H1 (cell line): ENCODE data around the gene PARD3.

Experiments
- CEBPB ChIP-seq: IDR thresholded peaks from 2 replicates; pipeline ENCODE4 v1.6.1; 2012; ENCODE audit warnings: low read depth, low read length
- CREB1 ChIP-seq: IDR thresholded peaks from 2 replicates; pipeline ENCODE4 v1.6.1; 2012; ENCODE audit warnings: inconsistent platforms
- CTCF ChIP-seq, 3 experiments: IDR thresholded peaks; 1 replicate in 2 of 3; 2 replicates in 1 of 3; pipeline versions ENCODE4 v1.5.1 to v1.6.1; 2011; ENCODE audit warnings: low read length in 3 of 3, mild to moderate bottlenecking in 3 of 3, inconsistent platforms in 2 of 3, low read depth in 1 of 3, moderate library complexity in 1 of 3; ENCODE audit not compliant: insufficient read depth in 1 of 3; ENCODE audit errors: control extremely low read depth in 1 of 3
- EP300 ChIP-seq, 2 experiments: IDR thresholded peaks; 1 replicate in 1 of 2; 2 replicates in 1 of 2; pipeline ENCODE4 v1.6.1; 2011 to 2012; ENCODE audit warnings: low read depth in 2 of 2, low read length in 2 of 2, mild to moderate bottlenecking in 2 of 2, borderline replicate concordance in 1 of 2, inconsistent platforms in 1 of 2, moderate library complexity in 1 of 2
- EZH2 ChIP-seq: fragments of 200-600 bp; sonication (generic); IDR thresholded peaks from 2 replicates; pipeline ENCODE4 v1.7.1; 2012; ENCODE audit warnings: low read depth, mild to moderate bottlenecking, moderate library complexity, low read length, inconsistent platforms; ENCODE audit not compliant: severe bottlenecking
- JUND ChIP-seq: IDR thresholded peaks from 2 replicates; pipeline ENCODE4 v1.6.1; 2011; ENCODE audit warnings: mild to moderate bottlenecking, improper control_type of control experiment, low read length
- POLR2AphosphoS5 ChIP-seq: IDR thresholded peaks from 2 replicates; pipeline ENCODE4 v1.6.1; 2011; ENCODE audit warnings: low read depth, low read length

- TF ChIP-seq JUND = no peak
- TF ChIP-seq CREB1 = no peak
- no peak for TF ChIP-seq CTCF (IDR thresholded peaks at IDR 0.05; ENCODE audit: control extremely low read depth in 1 of 3, insufficient read depth in 1 of 3, low read depth in 1 of 3, low read length in 3 of 3)
- TF ChIP-seq EZH2 = no peak
- no peak for TF ChIP-seq EP300 (IDR thresholded peaks at IDR 0.05; ENCODE audit: borderline replicate concordance in 1 of 2, low read depth in 2 of 2, low read length in 2 of 2)
- TF ChIP-seq CEBPB = no peak
- no peak for TF ChIP-seq POLR2AphosphoS5
Measured at GRCh38 chr10:34154383-34154900, 660.7 kb downstream of the PARD3 start.
